ENCODE measurements around the gene ERBB3.
"Not testable (repeated sequence)": the region's sequence is repeated elsewhere in the genome, so short reads cannot be mapped to it uniquely, and the experiment has no call there.

GRCh38 chr12:56117082-56117706 is 37.2 kb downstream of the ERBB3 start:
- TF ChIP-seq POLR2A (IDR thresholded peaks at IDR 0.05; ENCODE audit: low read length); GATA1 (IDR thresholded peaks at IDR 0.05; ENCODE audit: low read depth, low read length): not testable (repeated sequence)

All from erythroblast (primary cell).